Fibroblast of villous mesenchyme (primary cell): ENCODE results near the gene SSPN. TPM values are rescaled to one million over a fixed set of nuclear protein-coding genes. Genes with fewer than 3 reads are reported as not detected.

Experiments
- DNase-seq: peaks from one replicate; pipeline ENCODE4 v3.0.0-alpha.2; 2010; ENCODE audit warnings: low read depth
- H3K4me3 ChIP-seq: 2 replicates; pipeline ENCODE4 v1.5.1; 2011; ENCODE audit warnings: low read depth, mild to moderate bottlenecking, low read length
- total RNA-seq: library from RNA; depleted of rRNA; stranded (reverse); fragments of >200 nt; gene quantifications from 2 replicates; pipeline ENCODE4 v1.2.3, GENCODE V29; 2012
- TF ChIP-seq, protein P1 (sequence below): IDR thresholded peaks from 2 replicates; pipeline ENCODE4 v1.5.1; 2012; ENCODE audit warnings: low read depth, mild to moderate bottlenecking, low read length; ENCODE audit not compliant: insufficient read depth

The SSPN gene
- total RNA-seq, 1 donor: 22.0 TPM

DNA sequence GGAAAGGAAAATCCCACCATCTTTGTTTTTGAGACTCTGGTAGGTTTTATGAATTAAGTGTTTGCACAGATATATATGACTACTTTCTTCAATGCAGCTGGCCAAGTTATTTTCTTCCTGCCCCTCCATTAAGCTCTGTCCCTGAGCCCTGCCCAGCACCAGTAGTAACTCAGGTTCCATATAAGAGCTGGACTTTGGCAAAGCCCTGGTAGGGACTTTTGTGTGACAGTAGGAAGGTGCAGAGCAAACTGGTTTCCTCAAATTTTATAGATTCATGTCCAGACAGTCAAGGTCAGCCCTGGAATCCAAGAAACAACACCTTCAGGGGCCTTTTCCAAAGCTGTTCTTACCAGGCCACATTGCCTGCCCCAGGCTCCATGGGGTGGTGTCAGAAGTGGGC is 47.3 kb downstream of the SSPN start:
- no peak for DNase-seq
- no peak overlapping the region for H3K4me3 ChIP-seq
- TF ChIP-seq, protein P1, sequence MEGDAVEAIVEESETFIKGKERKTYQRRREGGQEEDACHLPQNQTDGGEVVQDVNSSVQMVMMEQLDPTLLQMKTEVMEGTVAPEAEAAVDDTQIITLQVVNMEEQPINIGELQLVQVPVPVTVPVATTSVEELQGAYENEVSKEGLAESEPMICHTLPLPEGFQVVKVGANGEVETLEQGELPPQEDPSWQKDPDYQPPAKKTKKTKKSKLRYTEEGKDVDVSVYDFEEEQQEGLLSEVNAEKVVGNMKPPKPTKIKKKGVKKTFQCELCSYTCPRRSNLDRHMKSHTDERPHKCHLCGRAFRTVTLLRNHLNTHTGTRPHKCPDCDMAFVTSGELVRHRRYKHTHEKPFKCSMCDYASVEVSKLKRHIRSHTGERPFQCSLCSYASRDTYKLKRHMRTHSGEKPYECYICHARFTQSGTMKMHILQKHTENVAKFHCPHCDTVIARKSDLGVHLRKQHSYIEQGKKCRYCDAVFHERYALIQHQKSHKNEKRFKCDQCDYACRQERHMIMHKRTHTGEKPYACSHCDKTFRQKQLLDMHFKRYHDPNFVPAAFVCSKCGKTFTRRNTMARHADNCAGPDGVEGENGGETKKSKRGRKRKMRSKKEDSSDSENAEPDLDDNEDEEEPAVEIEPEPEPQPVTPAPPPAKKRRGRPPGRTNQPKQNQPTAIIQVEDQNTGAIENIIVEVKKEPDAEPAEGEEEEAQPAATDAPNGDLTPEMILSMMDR: no peak

DNA sequence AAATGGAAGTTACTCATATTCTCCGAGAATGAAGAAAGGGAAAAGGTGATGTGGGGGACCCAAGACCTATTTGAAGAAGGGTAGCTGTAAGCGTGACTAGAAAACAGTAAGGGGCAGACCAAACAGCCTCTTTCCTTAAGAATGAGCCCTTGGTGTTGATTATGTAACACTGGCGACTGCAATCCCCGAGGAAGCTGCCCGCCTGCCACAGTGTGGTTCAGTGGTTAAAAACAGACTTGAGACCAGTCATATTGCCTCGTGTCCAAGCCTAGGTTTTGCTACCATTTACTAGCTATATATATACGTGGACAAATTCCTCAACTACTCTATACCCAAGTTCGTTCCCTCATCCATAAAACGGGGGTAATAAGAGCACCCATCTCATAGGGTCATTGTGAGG is 49.1 kb downstream of the SSPN start:
- TF ChIP-seq, protein P1: no peak
- DNase-seq: no peak
- no peak overlapping the region for H3K4me3 ChIP-seq

DNA sequence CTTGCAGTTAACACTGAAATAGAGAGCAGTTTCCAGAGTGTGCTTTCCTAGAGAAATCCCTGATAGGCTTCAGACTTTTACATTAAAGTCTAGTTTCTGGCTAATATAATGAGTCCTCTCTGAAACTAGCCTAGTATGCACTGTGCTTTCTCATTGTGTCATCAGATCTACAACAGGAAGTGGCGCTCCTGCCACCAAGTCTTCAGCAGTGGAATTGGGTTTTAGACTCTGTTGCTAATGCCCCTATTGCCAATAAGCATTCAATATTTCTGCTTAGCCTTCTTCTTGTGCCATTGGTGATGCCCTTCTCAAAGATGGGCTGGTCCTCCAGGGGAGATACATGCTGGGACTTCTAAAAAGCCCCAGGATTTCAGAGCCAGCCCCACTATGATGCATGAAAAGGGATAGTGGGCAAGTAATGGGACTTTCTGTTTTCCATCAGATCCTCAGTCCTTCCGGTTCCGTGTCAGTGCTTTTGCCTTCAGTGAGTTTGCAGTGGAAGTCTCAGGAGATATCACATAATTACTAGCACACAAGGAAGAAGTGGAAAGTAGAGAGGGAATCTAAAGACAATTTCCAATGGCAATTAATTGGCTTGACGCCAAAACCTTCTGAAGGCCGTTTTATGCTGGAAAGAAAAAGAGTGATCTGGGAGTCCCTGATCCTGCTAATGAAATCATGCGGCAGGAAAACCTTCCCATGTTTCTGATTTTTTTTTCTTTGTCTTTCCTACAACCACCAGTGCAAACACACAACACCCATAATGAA is 50.0 kb downstream of the SSPN start:
- DNase-seq: no peak
- H3K4me3 ChIP-seq: no peak overlapping the region
- TF ChIP-seq, protein P1: no peak

DNA sequence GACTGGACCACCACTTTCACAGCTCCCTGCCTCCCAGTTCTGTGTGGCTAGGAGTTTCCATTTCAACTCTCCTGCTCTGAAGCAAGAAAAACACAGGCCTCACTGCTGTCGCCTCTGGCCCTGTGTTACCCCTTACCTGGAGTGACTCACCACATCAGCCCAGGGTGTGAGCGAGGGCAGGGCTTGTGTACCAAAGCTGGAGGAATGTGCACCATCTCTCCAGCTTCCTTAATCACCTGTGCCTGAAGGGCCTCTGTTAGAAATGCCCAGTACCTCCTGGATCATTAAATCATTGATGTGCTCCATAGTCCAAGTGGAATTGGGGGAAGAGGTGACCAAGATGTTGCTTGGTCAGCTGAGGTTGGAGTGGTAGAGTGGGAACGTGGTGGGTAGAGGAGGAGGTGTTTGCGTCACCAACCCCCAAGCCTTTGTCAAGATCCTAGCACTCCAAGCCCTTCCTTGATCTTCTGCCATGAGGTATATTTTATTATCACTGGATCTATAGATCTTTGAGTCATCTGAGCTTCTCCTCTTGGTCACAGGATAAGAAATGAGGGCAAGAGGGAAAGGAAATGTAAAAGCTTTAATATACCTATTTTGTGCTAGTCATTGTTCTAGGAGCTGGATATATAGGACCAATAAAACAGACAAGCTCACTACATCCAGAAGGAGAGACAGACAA is 51.3 kb downstream of the SSPN start:
- DNase-seq: no peak
- no peak overlapping the region for H3K4me3 ChIP-seq
- TF ChIP-seq, protein P1: no peak

DNA sequence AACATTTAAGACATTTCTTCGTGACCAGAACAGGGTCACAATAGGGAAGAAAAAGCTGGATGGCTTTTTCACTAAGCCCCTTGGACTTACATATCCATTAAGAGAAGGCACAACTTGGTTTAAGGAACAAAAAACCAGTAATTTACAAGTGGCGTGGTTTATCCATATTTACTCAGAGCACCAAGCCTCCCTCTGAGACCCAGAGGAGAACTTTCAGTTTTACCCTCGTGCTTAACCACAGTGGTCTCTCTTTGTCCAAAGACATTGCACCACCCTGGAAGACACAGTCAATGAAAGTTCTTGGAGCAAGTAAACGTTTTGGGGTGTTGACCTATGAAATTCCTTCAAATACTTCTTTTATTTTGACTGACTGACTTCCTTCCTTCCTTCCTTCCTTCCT is 52.5 kb downstream of the SSPN start:
- TF ChIP-seq, protein P1: no peak
- H3K4me3 ChIP-seq: no peak overlapping the region
- DNase-seq: no peak

DNA sequence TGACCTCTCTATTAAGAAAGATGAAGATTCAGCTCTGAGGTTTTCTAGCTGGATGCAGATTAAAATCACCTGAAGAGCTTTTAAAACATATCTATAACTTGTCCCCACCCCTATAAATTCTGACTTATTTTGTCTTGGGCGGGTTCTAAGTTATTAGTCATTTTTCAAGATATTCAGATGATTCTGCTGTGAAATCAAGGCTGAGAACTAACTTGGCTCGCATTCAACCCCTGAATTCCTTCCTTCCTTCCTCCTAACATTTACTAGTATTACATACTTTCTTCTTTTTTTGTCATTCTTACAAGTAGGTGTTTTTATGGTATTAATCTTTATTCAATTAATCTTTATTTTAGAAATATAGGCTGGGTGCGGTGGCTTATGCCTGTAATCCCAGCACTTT is 55.4 kb downstream of the SSPN start:
- H3K4me3 ChIP-seq: no peak overlapping the region
- no peak for DNase-seq
- TF ChIP-seq, protein P1: no peak
